ENCODE results near the gene TMEM40. TPM values are rescaled to one million over a fixed set of nuclear protein-coding genes. Genes with fewer than 3 reads are reported as not detected.
A peak's percentile ranks its signal among the peaks of the same experiment; 100 is the strongest.

TMEM40 gene
- total and polyA plus RNA-seq, 2 experiments from 2014 or later, result 0.14 to 0.48 TPM

DNA sequence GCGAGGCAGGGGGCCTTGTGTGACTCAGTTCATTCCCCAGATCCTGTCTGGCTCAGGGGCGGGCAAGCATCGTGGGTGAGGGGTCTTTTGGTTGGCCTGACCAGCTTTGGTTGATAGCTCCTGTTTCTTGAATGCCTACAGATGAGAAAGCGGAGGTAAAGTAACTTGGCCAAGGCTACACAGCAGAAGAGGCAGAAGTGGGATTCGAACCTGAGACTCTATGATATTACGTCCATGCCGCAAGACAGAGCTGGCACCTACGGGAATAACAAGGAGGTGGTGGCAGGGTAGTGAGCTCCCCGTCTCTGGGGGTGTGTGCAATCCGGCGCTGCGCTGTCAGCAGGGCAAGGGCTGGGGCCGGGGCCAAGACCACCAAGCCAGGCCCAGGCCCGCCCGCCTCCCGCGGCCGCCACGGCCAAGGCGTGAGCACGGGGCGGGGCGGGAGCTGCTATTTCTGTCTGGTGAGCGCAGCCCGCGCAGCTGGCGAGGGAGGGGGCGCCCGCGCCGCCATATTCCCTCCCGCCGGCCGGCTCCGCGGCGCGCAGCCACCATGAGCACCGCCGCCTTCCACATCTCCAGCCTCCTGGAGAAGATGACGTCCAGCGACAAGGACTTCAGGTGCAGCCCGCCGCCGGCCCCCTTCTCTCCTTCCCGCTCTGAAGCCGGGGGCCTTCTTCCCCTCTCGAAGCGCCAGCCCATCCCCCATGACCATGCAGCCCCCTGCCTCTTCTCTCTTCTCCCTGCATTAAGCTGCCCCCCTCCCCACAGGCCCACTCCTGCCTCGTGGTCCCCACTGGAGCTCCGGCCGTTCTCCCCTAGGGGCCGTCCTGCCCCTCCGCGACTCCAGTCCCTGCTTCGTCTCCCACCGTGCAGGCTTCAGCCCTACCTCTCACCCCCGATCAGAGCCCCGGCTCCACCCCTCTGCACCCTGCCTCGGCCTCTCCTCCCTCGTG lies 37.4 kb upstream of the TMEM40 start, which contains the start of gene CAND2:
TSS of gene CAND2 (plus strand) at position 510 of the 953 bp plus-strand sequence. CDS start at position 551, 41 bp downstream.
- no peaks in the 10 kb centered on the region; the same call in 2 of the 3 replicates for H3K9me3 Mint-ChIP-seq
- no peaks in the 10 kb centered on the region for H3K79me2 ChIP-seq (replicated peaks; ENCODE audit: insufficient read depth)
- peak within 1 kb of the TSS; percentile 89 for H3K4me3 Mint-ChIP-seq
- DNase-seq (ENCODE audit: low spot score) (peak; percentile 75), ATAC-seq (peak; percentile 88)
- H3K36me3 Mint-ChIP-seq (ENCODE audit: low read depth), result no peaks in the 10 kb centered on the region; the same call in 1 of the 3 replicates
- H3K9me2 ChIP-seq (ENCODE audit: insufficient read depth), result no peaks in the 10 kb centered on the region
- TF ChIP-seq EZH2phosphoT487 (IDR thresholded peaks at IDR 0.05; ENCODE audit: unreplicated experiment) (no peak), POLR2AphosphoS5 (IDR thresholded peaks at IDR 0.05; ENCODE audit: low read depth) (peak; percentile 56; the same call in 1 of the 2 replicates), ZNF331 (CRISPR knock-in tag; IDR thresholded peaks at IDR 0.05; ENCODE audit: low read depth) (no peak)
- TF ChIP-seq, protein P1, sequence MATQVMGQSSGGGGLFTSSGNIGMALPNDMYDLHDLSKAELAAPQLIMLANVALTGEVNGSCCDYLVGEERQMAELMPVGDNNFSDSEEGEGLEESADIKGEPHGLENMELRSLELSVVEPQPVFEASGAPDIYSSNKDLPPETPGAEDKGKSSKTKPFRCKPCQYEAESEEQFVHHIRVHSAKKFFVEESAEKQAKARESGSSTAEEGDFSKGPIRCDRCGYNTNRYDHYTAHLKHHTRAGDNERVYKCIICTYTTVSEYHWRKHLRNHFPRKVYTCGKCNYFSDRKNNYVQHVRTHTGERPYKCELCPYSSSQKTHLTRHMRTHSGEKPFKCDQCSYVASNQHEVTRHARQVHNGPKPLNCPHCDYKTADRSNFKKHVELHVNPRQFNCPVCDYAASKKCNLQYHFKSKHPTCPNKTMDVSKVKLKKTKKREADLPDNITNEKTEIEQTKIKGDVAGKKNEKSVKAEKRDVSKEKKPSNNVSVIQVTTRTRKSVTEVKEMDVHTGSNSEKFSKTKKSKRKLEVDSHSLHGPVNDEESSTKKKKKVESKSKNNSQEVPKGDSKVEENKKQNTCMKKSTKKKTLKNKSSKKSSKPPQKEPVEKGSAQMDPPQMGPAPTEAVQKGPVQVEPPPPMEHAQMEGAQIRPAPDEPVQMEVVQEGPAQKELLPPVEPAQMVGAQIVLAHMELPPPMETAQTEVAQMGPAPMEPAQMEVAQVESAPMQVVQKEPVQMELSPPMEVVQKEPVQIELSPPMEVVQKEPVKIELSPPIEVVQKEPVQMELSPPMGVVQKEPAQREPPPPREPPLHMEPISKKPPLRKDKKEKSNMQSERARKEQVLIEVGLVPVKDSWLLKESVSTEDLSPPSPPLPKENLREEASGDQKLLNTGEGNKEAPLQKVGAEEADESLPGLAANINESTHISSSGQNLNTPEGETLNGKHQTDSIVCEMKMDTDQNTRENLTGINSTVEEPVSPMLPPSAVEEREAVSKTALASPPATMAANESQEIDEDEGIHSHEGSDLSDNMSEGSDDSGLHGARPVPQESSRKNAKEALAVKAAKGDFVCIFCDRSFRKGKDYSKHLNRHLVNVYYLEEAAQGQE (IDR thresholded peaks at IDR 0.05; ENCODE audit: unreplicated experiment), result no peak
- H3K36me3 ChIP-seq (ENCODE audit: insufficient read depth), result no peaks in the 10 kb centered on the region
- peak within 1 kb of the TSS; percentile 97 for H2AFZ ChIP-seq
- H3K4me2 ChIP-seq, result peak within 1 kb of the TSS; percentile 94
- H4K20me1 ChIP-seq (replicated peaks; ENCODE audit: insufficient read depth), result no peaks in the 10 kb centered on the region
- no peaks in the 10 kb centered on the region for H3F3A ChIP-seq (replicated peaks; ENCODE audit: low read depth)
- H3K27ac ChIP-seq (ENCODE audit: low read depth), result no peak within 1 kb of the TSS
- H3K4me1 ChIP-seq (ENCODE audit: insufficient read depth), result peaks cover 9% of the 10 kb centered on the region; the same call in 1 of the 2 replicates
- peak within 1 kb of the TSS; percentile 88 for H3K4me3 ChIP-seq
- no peaks in the 10 kb centered on the region for H3K27me3 ChIP-seq (ENCODE audit: insufficient read depth)
- peaks cover 18% of the 10 kb centered on the region for H3K4me1 Mint-ChIP-seq
- peaks cover 21% of the 10 kb centered on the region for H3K27me3 Mint-ChIP-seq (ENCODE audit: insufficient read depth, low read depth, poor library complexity)
- H3K27ac Mint-ChIP-seq, result no peak within 1 kb of the TSS

DNA sequence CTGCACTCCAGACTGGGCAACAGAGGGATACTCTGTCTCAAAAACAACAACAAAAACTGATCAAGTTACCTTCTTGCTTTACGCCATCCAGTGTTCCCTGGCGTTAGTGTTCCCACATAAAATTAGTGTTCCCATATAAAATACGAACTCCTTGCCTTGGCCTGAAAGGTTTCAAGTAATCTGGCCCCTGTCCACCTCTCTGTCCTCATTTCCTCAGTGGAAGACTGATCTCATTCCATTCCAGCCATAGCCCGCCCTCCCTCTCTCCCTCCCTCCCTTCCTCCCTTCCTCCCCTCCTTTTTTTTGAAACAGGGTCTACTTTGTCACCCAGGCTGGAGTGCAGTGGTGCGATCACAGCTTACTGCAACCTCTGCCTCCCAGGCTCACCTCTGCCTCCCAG lies 34.6 kb upstream of the TMEM40 start:
- Mint-ChIP-seq H3K27ac (no peak overlapping the region), H3K36me3 (ENCODE audit: low read depth) (no peaks in the 10 kb centered on the region; the same call in 1 of the 3 replicates), H3K4me1 (peaks cover 18% of the 10 kb centered on the region), H3K27me3 (ENCODE audit: insufficient read depth, low read depth, poor library complexity) (peaks cover 18% of the 10 kb centered on the region), H3K4me3 (no peak overlapping the region), H3K9me3 (no peaks in the 10 kb centered on the region; the same call in 2 of the 3 replicates)
- Histone ChIP-seq H3K36me3 (ENCODE audit: insufficient read depth) (no peaks in the 10 kb centered on the region), H3F3A (replicated peaks; ENCODE audit: low read depth) (no peaks in the 10 kb centered on the region), H3K4me3 (no peak overlapping the region), H3K27me3 (ENCODE audit: insufficient read depth) (no peaks in the 10 kb centered on the region), H2AFZ (0 out of 2 replicates have a peak overlapping the region, but pooled peaks have one; percentile 59), H3K4me2 (no peak overlapping the region), H3K27ac (ENCODE audit: low read depth) (no peak overlapping the region), H3K9me2 (ENCODE audit: insufficient read depth) (no peaks in the 10 kb centered on the region), H3K79me2 (replicated peaks; ENCODE audit: insufficient read depth) (no peaks in the 10 kb centered on the region), H3K4me1 (ENCODE audit: insufficient read depth) (peaks cover 9% of the 10 kb centered on the region; the same call in 1 of the 2 replicates), H4K20me1 (replicated peaks; ENCODE audit: insufficient read depth) (no peaks in the 10 kb centered on the region)
- TF ChIP-seq POLR2AphosphoS5 (IDR thresholded peaks at IDR 0.05; ENCODE audit: low read depth), result no peak
- DNase-seq (ENCODE audit: low spot score), result no peak
- no peak for ATAC-seq

Measured in GM23338 (cell line).